NB4 (cell line): ENCODE data around the gene KL.

Experiments used
- DNase-seq: peaks from one replicate; pipeline ENCODE4 v3.0.0; 2010; ENCODE audit warnings: low read depth
- H3K4me3 ChIP-seq: one replicate; pipeline ENCODE4 v1.5.1; 2011; ENCODE audit warnings: mild to moderate bottlenecking, low read depth, low read length, moderate library complexity
- MAX ChIP-seq: IDR thresholded peaks from 2 replicates; pipeline ENCODE4 v1.6.1; 2011; ENCODE audit warnings: low read depth, low read length
- MYC ChIP-seq: IDR thresholded peaks from 2 replicates; pipeline ENCODE4 v1.6.1; 2011; ENCODE audit warnings: low read depth, low read length
- POLR2A ChIP-seq: IDR thresholded peaks from 2 replicates; pipeline ENCODE4 v1.6.1; 2011; ENCODE audit warnings: mild to moderate bottlenecking; ENCODE audit not compliant: insufficient read length; ENCODE audit errors: extremely low read depth
- TF ChIP-seq, protein P1 (sequence below): IDR thresholded peaks from one replicate; pipeline ENCODE4 v1.5.1; 2012; ENCODE audit warnings: low read depth, low read length

The KL gene

DNA sequence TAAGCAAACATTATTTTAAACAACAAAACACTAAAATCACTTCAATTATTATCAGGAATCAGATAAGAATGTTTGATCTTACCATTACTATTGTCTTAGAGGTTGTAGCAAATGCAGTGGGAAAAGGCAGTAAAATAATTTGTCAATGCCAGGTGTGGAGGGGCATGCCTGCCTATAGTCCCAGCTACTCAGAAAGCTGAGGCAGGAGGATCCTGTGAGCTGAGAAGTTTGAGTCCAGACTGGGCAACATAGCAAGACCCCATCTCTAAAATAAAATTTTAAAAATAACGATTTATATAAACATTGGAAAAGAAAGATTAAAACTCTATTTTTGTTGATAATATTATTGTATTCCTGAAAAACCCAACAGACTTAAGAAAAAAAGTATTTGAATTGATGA, 66.8 kb downstream of the KL start:
- DNase-seq = no peak
- no peak overlapping the region for H3K4me3 ChIP-seq
- TF ChIP-seq, protein P1, sequence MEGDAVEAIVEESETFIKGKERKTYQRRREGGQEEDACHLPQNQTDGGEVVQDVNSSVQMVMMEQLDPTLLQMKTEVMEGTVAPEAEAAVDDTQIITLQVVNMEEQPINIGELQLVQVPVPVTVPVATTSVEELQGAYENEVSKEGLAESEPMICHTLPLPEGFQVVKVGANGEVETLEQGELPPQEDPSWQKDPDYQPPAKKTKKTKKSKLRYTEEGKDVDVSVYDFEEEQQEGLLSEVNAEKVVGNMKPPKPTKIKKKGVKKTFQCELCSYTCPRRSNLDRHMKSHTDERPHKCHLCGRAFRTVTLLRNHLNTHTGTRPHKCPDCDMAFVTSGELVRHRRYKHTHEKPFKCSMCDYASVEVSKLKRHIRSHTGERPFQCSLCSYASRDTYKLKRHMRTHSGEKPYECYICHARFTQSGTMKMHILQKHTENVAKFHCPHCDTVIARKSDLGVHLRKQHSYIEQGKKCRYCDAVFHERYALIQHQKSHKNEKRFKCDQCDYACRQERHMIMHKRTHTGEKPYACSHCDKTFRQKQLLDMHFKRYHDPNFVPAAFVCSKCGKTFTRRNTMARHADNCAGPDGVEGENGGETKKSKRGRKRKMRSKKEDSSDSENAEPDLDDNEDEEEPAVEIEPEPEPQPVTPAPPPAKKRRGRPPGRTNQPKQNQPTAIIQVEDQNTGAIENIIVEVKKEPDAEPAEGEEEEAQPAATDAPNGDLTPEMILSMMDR = no peak
- TF ChIP-seq POLR2A (no peak), MAX (no peak), MYC (no peak)

- DNase-seq = no peak
- H3K4me3 ChIP-seq = no peak overlapping the region
- TF ChIP-seq MAX (no peak), POLR2A (no peak), MYC (no peak)
- TF ChIP-seq, protein P1 = no peak
Observed at GRCh38 chr13:33087091-33087490, 70.9 kb downstream of the KL start.

- no peak for DNase-seq
- no peak overlapping the region for H3K4me3 ChIP-seq
- TF ChIP-seq POLR2A (no peak), MAX (no peak), MYC (no peak)
- TF ChIP-seq, protein P1 = no peak
Observed at GRCh38 chr13:33087790-33088189, 71.6 kb downstream of the KL start.

DNA sequence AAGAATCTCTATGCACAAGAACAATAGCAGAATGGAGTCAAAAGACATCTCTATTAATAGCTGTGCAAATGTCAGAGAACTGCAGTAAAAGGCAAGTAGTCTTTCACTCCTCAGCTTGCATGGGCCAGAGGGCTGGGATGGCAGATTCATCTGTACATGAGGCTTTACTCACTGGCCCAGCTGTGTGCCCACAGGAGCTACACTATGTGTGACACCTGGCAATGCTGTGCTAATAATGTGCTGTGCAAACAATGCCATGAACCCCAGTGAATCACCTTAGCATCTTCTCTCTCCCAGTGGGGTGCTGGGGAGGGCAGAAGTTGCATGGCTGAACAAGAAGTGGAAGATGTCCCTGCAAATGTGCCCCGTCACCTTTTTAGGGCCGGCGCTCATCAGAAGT, 73.1 kb downstream of the KL start:
- DNase-seq = no peak
- TF ChIP-seq POLR2A = no peak
- TF ChIP-seq, protein P1 = no peak
- no peak for TF ChIP-seq MAX
- no peak for TF ChIP-seq MYC

DNA sequence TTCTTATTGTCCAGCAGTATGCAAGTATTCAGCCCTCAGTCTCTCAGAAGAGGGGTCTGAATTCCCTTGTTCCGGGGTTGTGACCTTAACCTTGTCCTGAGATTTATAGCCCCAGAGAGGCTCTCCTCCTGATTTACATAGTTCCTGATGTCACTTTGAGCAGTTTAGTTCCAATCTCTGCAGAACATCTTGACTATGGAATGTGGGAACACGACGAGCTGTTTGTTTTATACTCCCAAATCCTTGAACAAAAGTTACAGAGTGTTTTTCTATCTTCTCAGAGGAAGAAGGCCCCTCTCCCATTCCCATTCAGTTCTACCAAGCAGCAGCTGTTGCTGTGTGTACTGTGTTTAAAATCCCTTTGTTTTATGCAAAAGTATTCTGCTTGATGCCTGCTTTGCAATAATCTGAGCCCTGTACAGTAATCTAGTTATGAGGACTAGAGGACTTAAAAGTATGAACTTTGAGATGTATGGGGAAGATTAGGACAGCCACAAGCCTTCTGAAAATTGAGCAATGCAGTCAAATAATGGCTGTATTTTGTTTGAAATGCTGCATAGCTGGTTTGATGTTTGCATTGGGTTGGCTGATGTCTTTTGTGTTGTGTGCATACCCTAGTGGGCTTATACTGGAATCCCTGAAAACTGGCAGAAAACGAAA, 74.7 kb downstream of the KL start:
- no peak overlapping the region for H3K4me3 ChIP-seq
- TF ChIP-seq MYC (no peak), MAX (no peak), POLR2A (no peak)
- TF ChIP-seq, protein P1 = no peak

More for the DNA sequence above, 73.1 kb downstream of the KL start:
- no peak overlapping the region for H3K4me3 ChIP-seq

GRCh38 chr13:33091415-33091774, 75.2 kb downstream of the KL start:
- H3K4me3 ChIP-seq = no peak overlapping the region
- no peak for DNase-seq
- TF ChIP-seq, protein P1 = no peak
- TF ChIP-seq MYC (no peak), MAX (no peak), POLR2A (no peak)

More for the DNA sequence above, 74.7 kb downstream of the KL start:
- DNase-seq = no peak
